Gastroesophageal sphincter (tissue), 3 donors: ENCODE measurements around the gene NNAT.
A peak's percentile ranks its signal among the peaks of the same experiment; 100 is the strongest.

Source experiments
- CTCF ChIP-seq, 4 experiments: fragments of 200-600 bp in 2 of 4; fragments of 450-650 bp in 2 of 4; sonication (generic) in 1 of 4; IDR thresholded peaks; one replicate each; pipeline ENCODE4 v1.5.1; 2017 to 2019; ENCODE audit warnings: antibody characterized with exemption in 4 of 4, mild to moderate bottlenecking in 2 of 4, moderate library complexity in 2 of 4
- EP300 ChIP-seq: sonication (generic); formaldehyde crosslinking; IDR thresholded peaks from one replicate; pipeline ENCODE4 v1.6.1; 2017; ENCODE audit warnings: antibody characterized with exemption, mild to moderate bottlenecking
- POLR2A ChIP-seq, 2 donors: fragments of 450-650 bp; IDR thresholded peaks; one replicate each; pipeline ENCODE4 v1.6.1; 2017; ENCODE audit warnings: antibody characterized with exemption in 2 of 2, mild to moderate bottlenecking in 2 of 2, moderate library complexity in 1 of 2
- POLR2AphosphoS5 ChIP-seq: sonication (generic); formaldehyde crosslinking; IDR thresholded peaks from one replicate; pipeline ENCODE4 v1.6.1; 2017; ENCODE audit warnings: antibody characterized with exemption

- TF ChIP-seq CTCF (IDR thresholded peaks at IDR 0.05) (no peak), POLR2AphosphoS5 (peak; percentile 24), EP300 (no peak), POLR2A (IDR thresholded peaks at IDR 0.05) (no peak)
Observed at GRCh38 chr20:37526238-37526838, 5.3 kb downstream of the NNAT start.
